Activated T-cell treated with anti-CD3 and anti-CD28 coated beads, Interleukin-2, amount 50 U/mL, for 24 hours (primary cell): ENCODE measurements around the gene MAP4K4.
A peak's percentile ranks its signal among the peaks of the same experiment; 100 is the strongest.

ENCODE experiments used
- DNase-seq: peaks from one replicate; pipeline ENCODE4 v3.0.0-alpha.2; 2020
- H3K27ac Mint-ChIP-seq: 2 replicates; pipeline ENCODE4 v1.8.0; 2020; ENCODE audit warnings: mild to moderate bottlenecking, mixed read lengths
- H3K27me3 Mint-ChIP-seq: 2 replicates; pipeline ENCODE4 v1.8.0; 2020; ENCODE audit warnings: mixed read lengths
- H3K36me3 Mint-ChIP-seq: 2 replicates; pipeline ENCODE4 v1.8.0; 2020; ENCODE audit warnings: low read depth, mixed read lengths
- H3K4me1 Mint-ChIP-seq: 2 replicates; pipeline ENCODE4 v1.8.0; 2020; ENCODE audit warnings: low read depth, mixed read lengths
- H3K4me3 Mint-ChIP-seq: 2 replicates; pipeline ENCODE4 v1.8.0; 2020; ENCODE audit warnings: mild to moderate bottlenecking, moderate library complexity, mixed read lengths
- H3K9me3 Mint-ChIP-seq: 2 replicates; pipeline ENCODE4 v1.8.0; 2020; ENCODE audit warnings: mixed read lengths

The MAP4K4 gene

GRCh38 chr2:101831351-101831865 is 133.9 kb downstream of the MAP4K4 start:
- no peaks in the 10 kb centered on the region for H3K27me3 Mint-ChIP-seq
- H3K27ac Mint-ChIP-seq = peak overlapping the region; percentile 74
- H3K4me3 Mint-ChIP-seq = no peak overlapping the region
- H3K36me3 Mint-ChIP-seq = peaks cover 76% of the 10 kb centered on the region
- H3K4me1 Mint-ChIP-seq = peaks cover 54% of the 10 kb centered on the region
- peak; percentile 68 for DNase-seq
- no peaks in the 10 kb centered on the region for H3K9me3 Mint-ChIP-seq

GRCh38 chr2:101832114-101832513 is 134.6 kb downstream of the MAP4K4 start:
- Mint-ChIP-seq H3K9me3 (no peaks in the 10 kb centered on the region), H3K27ac (no peak overlapping the region), H3K4me3 (no peak overlapping the region), H3K4me1 (peaks cover 47% of the 10 kb centered on the region), H3K36me3 (peaks cover 75% of the 10 kb centered on the region), H3K27me3 (no peaks in the 10 kb centered on the region)
- DNase-seq = no peak

GRCh38 chr2:101833890-101834523 is 136.5 kb downstream of the MAP4K4 start:
- peaks cover 79% of the 10 kb centered on the region for H3K36me3 Mint-ChIP-seq

GRCh38 chr2:101837354-101837753 is 139.8 kb downstream of the MAP4K4 start:
- Mint-ChIP-seq H3K36me3 (peaks cover 82% of the 10 kb centered on the region), H3K27me3 (no peaks in the 10 kb centered on the region), H3K4me1 (peaks cover 17% of the 10 kb centered on the region), H3K4me3 (no peak overlapping the region), H3K27ac (no peak overlapping the region), H3K9me3 (no peaks in the 10 kb centered on the region)
- DNase-seq = no peak

More at GRCh38 chr2:101833890-101834523, 136.5 kb downstream of the MAP4K4 start:
- Mint-ChIP-seq H3K9me3 (no peaks in the 10 kb centered on the region), H3K27me3 (no peaks in the 10 kb centered on the region), H3K4me3 (no peak overlapping the region), H3K4me1 (peaks cover 28% of the 10 kb centered on the region), H3K27ac (no peak overlapping the region)
- no peak for DNase-seq

- Mint-ChIP-seq H3K27me3 (no peaks in the 10 kb centered on the region), H3K4me3 (no peak overlapping the region), H3K36me3 (peaks cover 93% of the 10 kb centered on the region), H3K4me1 (peaks cover 25% of the 10 kb centered on the region), H3K9me3 (no peaks in the 10 kb centered on the region), H3K27ac (peak overlapping the region; percentile 45)
- DNase-seq = no peak
These were observed 144.3 kb downstream of the MAP4K4 start for GRCh38 chr2:101841679-101842327.

- H3K36me3 Mint-ChIP-seq = peaks cover 89% of the 10 kb centered on the region
- H3K9me3 Mint-ChIP-seq = no peaks in the 10 kb centered on the region
- peaks cover 25% of the 10 kb centered on the region for H3K4me1 Mint-ChIP-seq
- DNase-seq = no peak
- no peaks in the 10 kb centered on the region for H3K27me3 Mint-ChIP-seq
- H3K4me3 Mint-ChIP-seq = no peak overlapping the region
- H3K27ac Mint-ChIP-seq = peak overlapping the region; percentile 45
These were observed 145.0 kb downstream of the MAP4K4 start for GRCh38 chr2:101842471-101842870.

- H3K9me3 Mint-ChIP-seq = no peaks in the 10 kb centered on the region
- DNase-seq = no peak
- no peak overlapping the region for H3K27ac Mint-ChIP-seq
- H3K4me1 Mint-ChIP-seq = peaks cover 25% of the 10 kb centered on the region
- H3K27me3 Mint-ChIP-seq = no peaks in the 10 kb centered on the region
- peaks cover 88% of the 10 kb centered on the region for H3K36me3 Mint-ChIP-seq
- H3K4me3 Mint-ChIP-seq = no peak overlapping the region
These were observed 145.5 kb downstream of the MAP4K4 start for GRCh38 chr2:101843048-101843447.

- DNase-seq = no peak
- H3K4me3 Mint-ChIP-seq = no peak overlapping the region
- H3K27me3 Mint-ChIP-seq = no peaks in the 10 kb centered on the region
- peaks cover 86% of the 10 kb centered on the region for H3K36me3 Mint-ChIP-seq
- no peaks in the 10 kb centered on the region for H3K9me3 Mint-ChIP-seq
- H3K27ac Mint-ChIP-seq = no peak overlapping the region
- H3K4me1 Mint-ChIP-seq = peaks cover 25% of the 10 kb centered on the region
These were observed 146.0 kb downstream of the MAP4K4 start for GRCh38 chr2:101843471-101843870.

- H3K4me1 Mint-ChIP-seq = peaks cover 25% of the 10 kb centered on the region
- H3K9me3 Mint-ChIP-seq = no peaks in the 10 kb centered on the region
- no peaks in the 10 kb centered on the region for H3K27me3 Mint-ChIP-seq
- H3K4me3 Mint-ChIP-seq = no peak overlapping the region
- DNase-seq = no peak
- peaks cover 86% of the 10 kb centered on the region for H3K36me3 Mint-ChIP-seq
- H3K27ac Mint-ChIP-seq = peak overlapping the region; percentile 13
These were observed 146.6 kb downstream of the MAP4K4 start for GRCh38 chr2:101844055-101844635.

GRCh38 chr2:101846973-101847372 is 149.5 kb downstream of the MAP4K4 start:
- no peak overlapping the region for H3K27ac Mint-ChIP-seq
- no peak overlapping the region for H3K4me3 Mint-ChIP-seq
- H3K27me3 Mint-ChIP-seq = no peaks in the 10 kb centered on the region
- H3K36me3 Mint-ChIP-seq = peaks cover 75% of the 10 kb centered on the region
- no peaks in the 10 kb centered on the region for H3K9me3 Mint-ChIP-seq
- peaks cover 15% of the 10 kb centered on the region for H3K4me1 Mint-ChIP-seq
- DNase-seq = no peak

GRCh38 chr2:101847661-101848339 is 150.3 kb downstream of the MAP4K4 start:
- DNase-seq = no peak
- Mint-ChIP-seq H3K36me3 (peaks cover 69% of the 10 kb centered on the region), H3K27me3 (no peaks in the 10 kb centered on the region), H3K4me3 (no peak overlapping the region), H3K4me1 (peaks cover 8% of the 10 kb centered on the region), H3K27ac (peak overlapping the region; percentile 27), H3K9me3 (no peaks in the 10 kb centered on the region)

GRCh38 chr2:101848769-101849410 is 151.4 kb downstream of the MAP4K4 start:
- no peak overlapping the region for H3K4me3 Mint-ChIP-seq
- peaks cover 69% of the 10 kb centered on the region for H3K36me3 Mint-ChIP-seq
- H3K27me3 Mint-ChIP-seq = no peaks in the 10 kb centered on the region
- no peaks in the 10 kb centered on the region for H3K9me3 Mint-ChIP-seq
- peaks cover 11% of the 10 kb centered on the region for H3K4me1 Mint-ChIP-seq
- no peak overlapping the region for H3K27ac Mint-ChIP-seq
- DNase-seq = no peak

- no peak for DNase-seq
- Mint-ChIP-seq H3K4me3 (no peak overlapping the region), H3K27me3 (no peaks in the 10 kb centered on the region), H3K4me1 (peaks cover 11% of the 10 kb centered on the region), H3K36me3 (peaks cover 62% of the 10 kb centered on the region), H3K27ac (no peak overlapping the region), H3K9me3 (no peaks in the 10 kb centered on the region)
These were observed 152.9 kb downstream of the MAP4K4 start for GRCh38 chr2:101850450-101850849.

GRCh38 chr2:101850991-101851390 is 153.5 kb downstream of the MAP4K4 start:
- no peaks in the 10 kb centered on the region for H3K27me3 Mint-ChIP-seq

More at GRCh38 chr2:101850991-101851390, 153.5 kb downstream of the MAP4K4 start:
- Mint-ChIP-seq H3K4me1 (peaks cover 11% of the 10 kb centered on the region), H3K36me3 (peaks cover 62% of the 10 kb centered on the region), H3K4me3 (no peak overlapping the region), H3K9me3 (no peaks in the 10 kb centered on the region), H3K27ac (no peak overlapping the region)
- no peak for DNase-seq
